Activated naive CD8-positive, alpha-beta T cell treated with anti-CD3 and anti-CD28 coated beads, Interleukin-2, amount 50 U/mL, for 24 hours (primary cell): Measurements from ENCODE around the gene TSPOAP1.
"Not testable (repeated sequence)": the region's sequence is repeated elsewhere in the genome, so short reads cannot be mapped to it uniquely, and the experiment has no call there.

ENCODE experiments used
- ATAC-seq: fragments of 150-1000 bp; cut with Tn5 transposase; one replicate; pipeline ENCODE4 v1.10.0; 2021
- DNase-seq: peaks from one replicate; pipeline ENCODE4 v3.0.0; 2021
- H3K27ac Mint-ChIP-seq: one replicate; pipeline ENCODE4 v1.8.0; 2021; ENCODE audit warnings: mild to moderate bottlenecking, mixed read lengths
- H3K27me3 Mint-ChIP-seq: one replicate; pipeline ENCODE4 v1.8.0; 2021; ENCODE audit warnings: mixed read lengths
- H3K36me3 Mint-ChIP-seq: one replicate; pipeline ENCODE4 v1.8.0; 2021; ENCODE audit warnings: low read depth, mixed read lengths
- H3K4me1 Mint-ChIP-seq: one replicate; pipeline ENCODE4 v1.8.0; 2021; ENCODE audit warnings: mixed read lengths
- H3K4me3 Mint-ChIP-seq: one replicate; pipeline ENCODE4 v1.8.0; 2021; ENCODE audit warnings: mild to moderate bottlenecking, moderate library complexity, mixed read lengths
- H3K9me3 Mint-ChIP-seq: one replicate; pipeline ENCODE4 v1.8.0; 2021; ENCODE audit warnings: mixed read lengths

The TSPOAP1 gene

GRCh38 chr17:58352596-58353388 is 24.2 kb upstream of the TSPOAP1 start:
- Mint-ChIP-seq H3K9me3 (no peaks in the 10 kb centered on the region), H3K4me1 (peaks cover 48% of the 10 kb centered on the region), H3K27me3 (no peaks in the 10 kb centered on the region), H3K36me3 (peaks cover 37% of the 10 kb centered on the region), H3K4me3 (peak overlapping the region; percentile 98), H3K27ac (peak overlapping the region; percentile 92)
- ATAC-seq (no peak), DNase-seq (peak; percentile 33)

GRCh38 chr17:58351831-58352595 is 23.4 kb upstream of the TSPOAP1 start, which contains the start of gene SUPT4H1:
Gene SUPT4H1, minus strand, starts transcription at chr17:58352201. Its CDS starts 66 bp downstream, at chr17:58352135.
- no peaks in the 10 kb centered on the region for H3K9me3 Mint-ChIP-seq
- ATAC-seq: peak; percentile 93

GRCh38 chr17:58351182-58351581 is 22.6 kb upstream of the TSPOAP1 start:
- Mint-ChIP-seq H3K4me3 (peak overlapping the region; percentile 98), H3K4me1 (peaks cover 64% of the 10 kb centered on the region), H3K27me3 (no peaks in the 10 kb centered on the region), H3K9me3 (no peaks in the 10 kb centered on the region), H3K27ac (peak overlapping the region; percentile 97), H3K36me3 (peaks cover 53% of the 10 kb centered on the region)
- ATAC-seq (no peak), DNase-seq (no peak)

More at GRCh38 chr17:58351831-58352595, 23.4 kb upstream of the TSPOAP1 start, which contains the start of gene SUPT4H1:
- peaks cover 56% of the 10 kb centered on the region for H3K4me1 Mint-ChIP-seq
- peak within 1 kb of the TSS; percentile 97 for H3K27ac Mint-ChIP-seq
- H3K27me3 Mint-ChIP-seq: no peaks in the 10 kb centered on the region
- peaks cover 45% of the 10 kb centered on the region for H3K36me3 Mint-ChIP-seq
- peak; percentile 92 for DNase-seq
- H3K4me3 Mint-ChIP-seq: peak within 1 kb of the TSS; percentile 98

- Mint-ChIP-seq H3K4me1 (peaks cover 85% of the 10 kb centered on the region), H3K9me3 (no peaks in the 10 kb centered on the region), H3K27ac (peak overlapping the region; percentile 98), H3K36me3 (peaks cover 74% of the 10 kb centered on the region), H3K4me3 (peak overlapping the region; percentile 15), H3K27me3 (peaks cover 2% of the 10 kb centered on the region)
- DNase-seq (no peak), ATAC-seq (no peak)
Measured at GRCh38 chr17:58348038-58348437, 19.4 kb upstream of the TSPOAP1 start.

- Mint-ChIP-seq H3K4me1 (peaks cover 87% of the 10 kb centered on the region), H3K9me3 (no peaks in the 10 kb centered on the region), H3K36me3 (peaks cover 84% of the 10 kb centered on the region), H3K27ac (peak overlapping the region; percentile 98), H3K27me3 (peaks cover 2% of the 10 kb centered on the region), H3K4me3 (peak overlapping the region; percentile 99)
- DNase-seq (no peak), ATAC-seq (no peak)
Measured at GRCh38 chr17:58345500-58345899, 16.9 kb upstream of the TSPOAP1 start.

GRCh38 chr17:58344791-58345157 is 16.2 kb upstream of the TSPOAP1 start:
- peaks cover 91% of the 10 kb centered on the region for H3K36me3 Mint-ChIP-seq
- H3K4me3 Mint-ChIP-seq: peak overlapping the region; percentile 99
- peaks cover 90% of the 10 kb centered on the region for H3K4me1 Mint-ChIP-seq

GRCh38 chr17:58344047-58344790 is 15.6 kb upstream of the TSPOAP1 start:
- ATAC-seq (peak; percentile 86), DNase-seq (peak; percentile 88)
- H3K4me3 Mint-ChIP-seq: peak overlapping the region; percentile 99
- peaks cover 91% of the 10 kb centered on the region for H3K36me3 Mint-ChIP-seq
- H3K27ac Mint-ChIP-seq: peak overlapping the region; percentile 98
- H3K27me3 Mint-ChIP-seq: peaks cover 2% of the 10 kb centered on the region
- H3K9me3 Mint-ChIP-seq: no peaks in the 10 kb centered on the region
- H3K4me1 Mint-ChIP-seq: peaks cover 85% of the 10 kb centered on the region

More at GRCh38 chr17:58344791-58345157, 16.2 kb upstream of the TSPOAP1 start:
- DNase-seq: peak; percentile 59
- ATAC-seq: peak; percentile 58
- no peaks in the 10 kb centered on the region for H3K9me3 Mint-ChIP-seq
- H3K27me3 Mint-ChIP-seq: peaks cover 2% of the 10 kb centered on the region
- peak overlapping the region; percentile 98 for H3K27ac Mint-ChIP-seq

- Mint-ChIP-seq H3K4me1 (peaks cover 77% of the 10 kb centered on the region), H3K4me3 (peak overlapping the region; percentile 99), H3K36me3 (peaks cover 89% of the 10 kb centered on the region), H3K27ac (peak overlapping the region; percentile 98), H3K27me3 (peaks cover 2% of the 10 kb centered on the region), H3K9me3 (no peaks in the 10 kb centered on the region)
- ATAC-seq (no peak), DNase-seq (no peak)
Measured at GRCh38 chr17:58343131-58343530, 14.5 kb upstream of the TSPOAP1 start.

GRCh38 chr17:58341861-58342475 is 13.4 kb upstream of the TSPOAP1 start:
- peak overlapping the region; percentile 99 for H3K4me3 Mint-ChIP-seq
- H3K9me3 Mint-ChIP-seq: no peaks in the 10 kb centered on the region
- peaks cover 2% of the 10 kb centered on the region for H3K27me3 Mint-ChIP-seq
- peak overlapping the region; percentile 98 for H3K27ac Mint-ChIP-seq
- H3K36me3 Mint-ChIP-seq: peaks cover 79% of the 10 kb centered on the region
- DNase-seq (no peak), ATAC-seq (no peak)
- H3K4me1 Mint-ChIP-seq: peaks cover 75% of the 10 kb centered on the region

GRCh38 chr17:58341136-58341860 is 12.7 kb upstream of the TSPOAP1 start:
- peak overlapping the region; percentile 98 for H3K27ac Mint-ChIP-seq
- DNase-seq: not testable (repeated sequence)

GRCh38 chr17:58340405-58340876 is 11.8 kb upstream of the TSPOAP1 start:
- ATAC-seq (no peak), DNase-seq (no peak)
- Mint-ChIP-seq H3K4me3 (peak overlapping the region; percentile 99), H3K27me3 (peaks cover 2% of the 10 kb centered on the region), H3K9me3 (no peaks in the 10 kb centered on the region), H3K27ac (peak overlapping the region; percentile 98), H3K36me3 (peaks cover 65% of the 10 kb centered on the region), H3K4me1 (peaks cover 75% of the 10 kb centered on the region)

More at GRCh38 chr17:58341136-58341860, 12.7 kb upstream of the TSPOAP1 start:
- not testable (repeated sequence) for ATAC-seq, H3K9me3 Mint-ChIP-seq, H3K27me3 Mint-ChIP-seq
- Mint-ChIP-seq H3K4me3 (peak overlapping the region; percentile 99), H3K36me3 (peaks cover 72% of the 10 kb centered on the region), H3K4me1 (peaks cover 75% of the 10 kb centered on the region)

- H3K9me3 Mint-ChIP-seq: no peaks in the 10 kb centered on the region
- H3K36me3 Mint-ChIP-seq: peaks cover 60% of the 10 kb centered on the region
- no peak for ATAC-seq
- DNase-seq: peak; percentile 32
- H3K4me1 Mint-ChIP-seq: peaks cover 73% of the 10 kb centered on the region
- peak overlapping the region; percentile 99 for H3K4me3 Mint-ChIP-seq
- H3K27ac Mint-ChIP-seq: peak overlapping the region; percentile 98
- peaks cover 2% of the 10 kb centered on the region for H3K27me3 Mint-ChIP-seq
Measured at GRCh38 chr17:58339755-58340404, 11.3 kb upstream of the TSPOAP1 start.
